Bronchial epithelial cell (primary cell): ENCODE results near the gene NBAS. TPM values are rescaled to one million over a fixed set of nuclear protein-coding genes. Genes with fewer than 3 reads are reported as not detected.

ENCODE experiments used
- DNase-seq: peaks from one replicate; pipeline ENCODE4 v3.0.0-alpha.2; 2010; ENCODE audit warnings: low read depth
- FAIRE-seq: peaks from 2 replicates; lab custom pipeline; 2011; peaks lifted over from hg19 to GRCh38; lab: Jason Lieb, UNC
- H3K27me3 ChIP-seq: 2 replicates; pipeline ENCODE4 v1.5.1; 2011; ENCODE audit warnings: low read length; ENCODE audit not compliant: control insufficient read depth, insufficient read depth
- H3K36me3 ChIP-seq: 2 replicates; pipeline ENCODE4 v1.5.1; 2011; ENCODE audit warnings: low read length; ENCODE audit not compliant: control insufficient read depth, insufficient read depth
- H3K4me3 ChIP-seq: 2 replicates; pipeline ENCODE4 v1.5.1; 2011; ENCODE audit warnings: mild to moderate bottlenecking, low read depth, low read length, control low read depth
- CTCF ChIP-seq: IDR thresholded peaks from 2 replicates; pipeline ENCODE4 v1.5.1; 2011; ENCODE audit warnings: mild to moderate bottlenecking, moderate library complexity, low read length, control low read depth, inconsistent platforms; ENCODE audit not compliant: insufficient read depth, severe bottlenecking
- total RNA-seq: library from RNA; depleted of rRNA; stranded (reverse); fragments of >200 nt; gene quantifications from 2 replicates; pipeline ENCODE4 v1.2.1, GENCODE V29; 2014

The NBAS gene
- total RNA-seq, 1 donor from 2014 or later, result 78.2 TPM

- FAIRE-seq (no peak), DNase-seq (no peak)
- no peak for TF ChIP-seq CTCF
- no peaks in the 10 kb centered on the region for H3K36me3 ChIP-seq
- peaks cover 2% of the 10 kb centered on the region for H3K27me3 ChIP-seq
- H3K4me3 ChIP-seq, result no peak overlapping the region
Measured at GRCh38 chr2:15133461-15133860, 427.7 kb downstream of the NBAS start.

- no peaks in the 10 kb centered on the region for H3K27me3 ChIP-seq
- TF ChIP-seq CTCF, result no peak
- no peaks in the 10 kb centered on the region for H3K36me3 ChIP-seq
- FAIRE-seq (no peak), DNase-seq (no peak)
- H3K4me3 ChIP-seq, result no peak overlapping the region
Measured at GRCh38 chr2:15128846-15129245, 432.3 kb downstream of the NBAS start.

GRCh38 chr2:15127876-15128275, 433.3 kb downstream of the NBAS start:
- TF ChIP-seq CTCF, result no peak
- Histone ChIP-seq H3K36me3 (no peaks in the 10 kb centered on the region), H3K4me3 (no peak overlapping the region), H3K27me3 (no peaks in the 10 kb centered on the region)
- no peak for FAIRE-seq
- no peak for DNase-seq

- DNase-seq (no peak), FAIRE-seq (no peak)
- no peaks in the 10 kb centered on the region for H3K36me3 ChIP-seq
- H3K27me3 ChIP-seq, result no peaks in the 10 kb centered on the region
- H3K4me3 ChIP-seq, result no peak overlapping the region
- TF ChIP-seq CTCF, result no peak
Measured at GRCh38 chr2:15127301-15127700, 433.8 kb downstream of the NBAS start.

GRCh38 chr2:15126373-15126772, 434.8 kb downstream of the NBAS start:
- no peaks in the 10 kb centered on the region for H3K36me3 ChIP-seq
- no peak for DNase-seq
- no peak for FAIRE-seq
- H3K27me3 ChIP-seq, result no peaks in the 10 kb centered on the region
- no peak for TF ChIP-seq CTCF
- H3K4me3 ChIP-seq, result no peak overlapping the region

GRCh38 chr2:15122915-15123314, 438.2 kb downstream of the NBAS start:
- TF ChIP-seq CTCF, result no peak
- no peak overlapping the region for H3K4me3 ChIP-seq
- no peaks in the 10 kb centered on the region for H3K27me3 ChIP-seq
- FAIRE-seq, result peak; percentile 7
- H3K36me3 ChIP-seq, result no peaks in the 10 kb centered on the region
- DNase-seq, result peak; percentile 41
